ENCODE results near the gene CNKSR3.
A peak's percentile ranks its signal among the peaks of the same experiment; 100 is the strongest.

Gene CNKSR3

GRCh38 chr6:154504102-154504501 lies 6.4 kb downstream of the CNKSR3 start:
- DNase-seq (ENCODE audit: low read depth), result no peak
- no peak for TF ChIP-seq CTCF (IDR thresholded peaks at IDR 0.05; ENCODE audit: low read length, missing control alignments)
- no peak overlapping the region for H3K4me3 ChIP-seq (replicated peaks; ENCODE audit: low read depth, low read length)

GRCh38 chr6:154503658-154504057 lies 6.8 kb downstream of the CNKSR3 start:
- H3K4me3 ChIP-seq (replicated peaks; ENCODE audit: low read depth, low read length), result no peak overlapping the region
- DNase-seq (ENCODE audit: low read depth), result no peak
- no peak for TF ChIP-seq CTCF (IDR thresholded peaks at IDR 0.05; ENCODE audit: low read length, missing control alignments)

- TF ChIP-seq CTCF (IDR thresholded peaks at IDR 0.05; ENCODE audit: low read length, missing control alignments), result no peak
Measured at GRCh38 chr6:154502553-154502952, 7.9 kb downstream of the CNKSR3 start.

GRCh38 chr6:154501578-154501868 lies 9.0 kb downstream of the CNKSR3 start:
- DNase-seq (ENCODE audit: low read depth), result no peak
- H3K4me3 ChIP-seq (replicated peaks; ENCODE audit: low read depth, low read length), result no peak overlapping the region
- TF ChIP-seq CTCF (IDR thresholded peaks at IDR 0.05; ENCODE audit: low read length, missing control alignments), result no peak

More at GRCh38 chr6:154502553-154502952, 7.9 kb downstream of the CNKSR3 start:
- DNase-seq (ENCODE audit: low read depth), result no peak
- H3K4me3 ChIP-seq (replicated peaks; ENCODE audit: low read depth, low read length), result no peak overlapping the region

- DNase-seq (ENCODE audit: low read depth), result no peak
- H3K4me3 ChIP-seq (replicated peaks; ENCODE audit: low read depth, low read length), result no peak overlapping the region
- peak; percentile 51 for TF ChIP-seq CTCF (IDR thresholded peaks at IDR 0.05; ENCODE audit: low read length, missing control alignments)
Measured at GRCh38 chr6:154500769-154501577, 9.5 kb downstream of the CNKSR3 start.

GRCh38 chr6:154499855-154500589 lies 10.5 kb downstream of the CNKSR3 start:
- H3K4me3 ChIP-seq (replicated peaks; ENCODE audit: low read depth, low read length), result no peak overlapping the region
- DNase-seq (ENCODE audit: low read depth), result no peak
- TF ChIP-seq CTCF (IDR thresholded peaks at IDR 0.05; ENCODE audit: low read length, missing control alignments), result no peak
